Psoas muscle (tissue), 8 donors: ENCODE results near the gene MTNR1B. TPM values are rescaled to one million over a fixed set of nuclear protein-coding genes. Genes with fewer than 3 reads are reported as not detected.

Experiments
- ATAC-seq, 4 donors: fragments of 200-7000 bp; cut with Tn5 transposase; one replicate each; pipeline ENCODE4 v1.9.1; 2020; ENCODE audit warnings: moderate library complexity in 3 of 4, mild to moderate bottlenecking in 2 of 4
- DNase-seq, 2 donors: peaks; one replicate each; pipeline ENCODE4 v3.0.0-alpha.2; 2020
- H3K27ac ChIP-seq: fragments of 200-600 bp; one replicate; pipeline ENCODE4 v1.8.0; 2022
- H3K27me3 ChIP-seq, 3 donors: fragments of 200-600 bp in 1 of 3; one replicate each; pipeline versions ENCODE4 v1.6.1 to v1.8.0; 2013 to 2022; ENCODE audit warnings: low read length in 2 of 3, mild to moderate bottlenecking in 2 of 3, moderate library complexity in 1 of 3; ENCODE audit not compliant: insufficient read depth in 3 of 3
- H3K36me3 ChIP-seq, 2 donors: fragments of 200-600 bp in 1 of 2; one replicate each; pipeline versions ENCODE4 v1.6.1 to v1.8.0; 2013 to 2022; ENCODE audit warnings: low read depth in 1 of 2, mild to moderate bottlenecking in 1 of 2, moderate library complexity in 1 of 2; ENCODE audit not compliant: insufficient read depth in 1 of 2
- H3K4me1 ChIP-seq: fragments of 200-600 bp; one replicate; pipeline ENCODE4 v1.8.0; 2022
- H3K4me3 ChIP-seq: fragments of 200-600 bp; one replicate; pipeline ENCODE4 v1.8.0; 2022; ENCODE audit warnings: mild to moderate bottlenecking
- H3K9me3 ChIP-seq: fragments of 200-600 bp; one replicate; pipeline ENCODE4 v1.8.0; 2022
- CTCF ChIP-seq: fragments of 200-600 bp; IDR thresholded peaks from one replicate; pipeline ENCODE4 v1.8.0; 2022; ENCODE audit warnings: antibody characterized with exemption
- WGBS, 3 donors: extraction: QIAGEN DNeasy Blood & Tissue Kit; methylation state at CpG; one replicate each; pipeline versions ENCODE4 v1.1.6 to v1.1.7; 2013; 5-methylcytosine and 5-hydroxymethylcytosine counted together
- intact Hi-C, 2 donors: fragments of 100-400 bp; cut with DNase I; formaldehyde crosslinking; loops; one replicate each; pipeline versions ENCODE4 v1.11.0 to v1.14.2; 2022
- polyA plus RNA-seq, 3 donors: library from polyadenylated mRNA; stranded (reverse); fragments of 200-250 nt; gene quantifications; one replicate each; pipeline ENCODE4 v1.2.3, GENCODE V29; 2013
- total RNA-seq, 4 donors: library from RNA; stranded (reverse); fragmentation: NEBNext Ultra II Directional in 2 of 4; extraction: Animal tissue kit (Norgen Biotek cat#: 25700) in 2 of 4; gene quantifications; one replicate each; pipeline versions ENCODE4 v1.2.1 to v1.2.4, GENCODE V29; 2021 to 2023
- donor health status: healthy with polysubstance abuse.
- donor health status: DM: no; HTN: no; CAD: no; lungs with moderate emphysema.
- donor health status: Bipolar disorder and iron deficiency.
- donor health status: healthy.
- donor health status: DM: yes; HTN: yes; CAD: no.
- donor health status: DM: no; HTN: no; CAD: no.
- donor health status: DM: no; HTN: no; CAD: no.
- donor health status: DM: yes; HTN: yes; CAD: no.

Gene MTNR1B
- total and polyA plus RNA-seq, 7 donors, result not detected

GRCh38 chr11:92948116-92948515 is 21.3 kb upstream of the MTNR1B start:
- no peaks in the 10 kb centered on the region for H3K27me3 ChIP-seq
- H3K36me3 ChIP-seq, result no peaks in the 10 kb centered on the region
- no peak overlapping the region for H3K27ac ChIP-seq
- H3K4me3 ChIP-seq, result no peak overlapping the region
- 87 to 91% (median 88%) methylated on average over 5 of the region's 5 CpGs for WGBS, 3 donors
- no peaks in the 10 kb centered on the region for H3K4me1 ChIP-seq
- ATAC-seq (no peak), DNase-seq (no peak)
- no peak for TF ChIP-seq CTCF
- intact Hi-C loops, result loop anchor here in 1 of 2 donors (10.0 kb wide), 1 partner anchor 277 kb away; no protein-coding TSS in a partner anchor
- H3K9me3 ChIP-seq, result no peaks in the 10 kb centered on the region

GRCh38 chr11:92954003-92954402 is 15.4 kb upstream of the MTNR1B start:
- no peak for ATAC-seq
- Histone ChIP-seq H3K36me3 (no peaks in the 10 kb centered on the region), H3K9me3 (no peaks in the 10 kb centered on the region), H3K4me3 (no peak overlapping the region), H3K4me1 (no peaks in the 10 kb centered on the region), H3K27ac (no peak overlapping the region), H3K27me3 (no peaks in the 10 kb centered on the region)
- intact Hi-C loops, result no loop called here
- WGBS, 3 donors, result 65 to 70% (median 69%) methylated on average over 5 of the region's 5 CpGs
- no peak for TF ChIP-seq CTCF
- no peak for DNase-seq

- Histone ChIP-seq H3K4me1 (no peaks in the 10 kb centered on the region), H3K27ac (no peak overlapping the region), H3K4me3 (no peak overlapping the region), H3K9me3 (no peaks in the 10 kb centered on the region), H3K27me3 (no peaks in the 10 kb centered on the region), H3K36me3 (no peaks in the 10 kb centered on the region)
- no peak for TF ChIP-seq CTCF
- DNase-seq, result no peak
- intact Hi-C loops, result no loop called here
- ATAC-seq, result no peak
Observed at GRCh38 chr11:92955860-92956259, 13.6 kb upstream of the MTNR1B start.

GRCh38 chr11:92960886-92961285 is 8.6 kb upstream of the MTNR1B start:
- H3K4me3 ChIP-seq, result no peak overlapping the region
- WGBS, 3 donors, result 27 to 31% (median 31%) methylated on average over 1 of the region's 1 CpG
- no peaks in the 10 kb centered on the region for H3K27me3 ChIP-seq
- intact Hi-C loops, result no loop called here
- H3K27ac ChIP-seq, result no peak overlapping the region
- ATAC-seq, result no peak
- no peak for TF ChIP-seq CTCF
- no peaks in the 10 kb centered on the region for H3K4me1 ChIP-seq
- no peaks in the 10 kb centered on the region for H3K9me3 ChIP-seq
- no peaks in the 10 kb centered on the region for H3K36me3 ChIP-seq
- no peak for DNase-seq

DNA sequence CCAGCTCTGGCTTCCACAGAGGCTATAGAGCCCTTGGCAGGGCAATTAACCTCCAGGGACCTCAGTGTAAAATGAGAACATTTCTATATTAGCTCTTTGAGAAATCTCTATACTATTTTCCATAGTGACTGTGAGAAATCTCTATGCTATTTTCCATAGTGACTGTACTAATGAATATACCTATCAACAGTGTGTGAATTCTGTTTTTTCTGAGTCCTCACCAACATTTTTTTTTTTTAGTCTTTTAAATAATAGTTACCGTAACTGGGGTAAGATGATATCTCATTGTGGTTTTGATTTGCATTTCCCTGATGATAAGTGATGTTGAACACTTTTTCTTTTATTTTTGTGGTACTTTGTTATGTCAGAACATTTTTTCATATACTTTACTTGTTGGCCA is 7.0 kb upstream of the MTNR1B start:
- Histone ChIP-seq H3K4me1 (no peaks in the 10 kb centered on the region), H3K27me3 (peaks cover 0 to 2% (median 0%) of the 10 kb centered on the region in 3 donors), H3K36me3 (no peaks in the 10 kb centered on the region), H3K4me3 (no peak overlapping the region), H3K27ac (no peak overlapping the region), H3K9me3 (no peaks in the 10 kb centered on the region)
- ATAC-seq (no peak), DNase-seq (no peak)
- 44 to 77% (median 55%) methylated on average over 1 of the region's 1 CpG for WGBS, 3 donors
- intact Hi-C loops, result no loop called here
- no peak for TF ChIP-seq CTCF
